ENCODE measurements around the gene OTOA. TPM values are rescaled to one million over a fixed set of nuclear protein-coding genes. Genes with fewer than 3 reads are reported as not detected.

Gene OTOA
- under 0.01 and 0.11 TPM in 2 replicates for total RNA-seq

GRCh38 chr16:21663889-21664647 lies at the start of gene OTOA:
TSS of gene OTOA (plus strand) at chr16:21663968. CDS start at chr16:21678515, 14,547 bp downstream.

GRCh38 chr16:21652453-21652852 lies 11.3 kb upstream of the OTOA start, which contains the start of gene IGSF6:
TSS of gene IGSF6 (minus strand) at chr16:21652608. CDS start at chr16:21652598, 10 bp downstream.

Small RNA genes within 50 kb of the gene (small RNA-seq; reads per million reads assigned to genes)
- gene RNU6-1005P (1.2 reads per million, percentile 63 among the genes with 10 or more reads in this experiment), gene RNU6-196P (not detected)

Other genes starting within 250 kb of the OTOA start
- gene METTL9, start 64.4 kb upstream of the OTOA start, total RNA-seq, result 138 and 166 TPM in 2 replicates
- gene IGSF6, start 11.4 kb upstream of the OTOA start, total RNA-seq, result not detected in 2 replicates
- 53.2 and 83.2 TPM in 2 replicates for gene NPIPB4, start 193.8 kb downstream of the OTOA start, total RNA-seq